GM23338 (cell line): ENCODE results near the gene NACAD. TPM values are rescaled to one million over a fixed set of nuclear protein-coding genes. Genes with fewer than 3 reads are reported as not detected.

ENCODE experiments used
- ATAC-seq: fragments of 200-7000 bp; cut with Tn5 transposase; 3 replicates; pipeline ENCODE4 v1.9.1; 2020
- DNase-seq: peaks from one replicate; pipeline ENCODE4 v3.0.0-alpha.2; 2015; ENCODE audit warnings: low spot score
- H2AFZ ChIP-seq: fragments of 200-600 bp; sonication (generic); 2 replicates; pipeline ENCODE4 v1.8.0; 2016; ENCODE audit warnings: antibody characterized with exemption, mild to moderate bottlenecking, moderate library complexity
- H3F3A ChIP-seq: fragments of 200-600 bp; sonication (generic); replicated peaks from 2 replicates; pipeline ENCODE4 v1.8.0; 2017; ENCODE audit warnings: antibody characterized with exemption, mixed run types, low read depth
- H3K27ac ChIP-seq: fragments of 200-600 bp; sonication (generic); 2 replicates; pipeline ENCODE4 v1.6.1; 2016; ENCODE audit warnings: low read depth
- H3K27me3 ChIP-seq: fragments of 200-600 bp; sonication (generic); 2 replicates; pipeline ENCODE4 v1.8.0; 2016; ENCODE audit warnings: mild to moderate bottlenecking, mixed run types, moderate library complexity; ENCODE audit not compliant: insufficient read depth
- H3K36me3 ChIP-seq: fragments of 200-600 bp; sonication (generic); 2 replicates; pipeline ENCODE4 v1.8.0; 2016; ENCODE audit warnings: mild to moderate bottlenecking; ENCODE audit not compliant: insufficient read depth
- H3K4me1 ChIP-seq: fragments of 200-600 bp; sonication (generic); 2 replicates; pipeline ENCODE4 v1.8.0; 2016; ENCODE audit warnings: mild to moderate bottlenecking, moderate library complexity; ENCODE audit not compliant: insufficient read depth
- H3K4me2 ChIP-seq: fragments of 200-600 bp; sonication (generic); 2 replicates; pipeline ENCODE4 v1.7.1; 2017; ENCODE audit warnings: mixed run types
- H3K4me3 ChIP-seq: fragments of 200-600 bp; sonication (generic); 2 replicates; pipeline ENCODE4 v1.6.1; 2016; ENCODE audit warnings: mixed run types
- H3K79me2 ChIP-seq: fragments of 200-600 bp; sonication (generic); replicated peaks from 2 replicates; pipeline ENCODE4 v1.8.0; 2017; ENCODE audit warnings: mild to moderate bottlenecking; ENCODE audit not compliant: insufficient read depth
- H3K9me2 ChIP-seq: fragments of 200-600 bp; sonication (generic); 2 replicates; pipeline ENCODE4 v1.8.0; 2017; ENCODE audit not compliant: insufficient read depth
- H4K20me1 ChIP-seq: fragments of 200-600 bp; sonication (generic); replicated peaks from 2 replicates; pipeline ENCODE4 v1.8.0; 2017; ENCODE audit warnings: mild to moderate bottlenecking; ENCODE audit not compliant: insufficient read depth
- H3K27ac Mint-ChIP-seq: 2 replicates; pipeline ENCODE4 v1.8.0; 2020; ENCODE audit warnings: inconsistent platforms, mild to moderate bottlenecking, moderate library complexity, mixed read lengths
- H3K27me3 Mint-ChIP-seq: 3 replicates; pipeline ENCODE4 v1.8.0; 2022; ENCODE audit warnings: low read depth, mild to moderate bottlenecking, moderate library complexity, mixed read lengths, inconsistent platforms; ENCODE audit not compliant: insufficient read depth, poor library complexity
- H3K36me3 Mint-ChIP-seq: 3 replicates; pipeline ENCODE4 v1.8.0; 2021; ENCODE audit warnings: low read depth, mild to moderate bottlenecking, inconsistent platforms, moderate library complexity, mixed read lengths
- H3K4me1 Mint-ChIP-seq: 3 replicates; pipeline ENCODE4 v1.8.0; 2020; ENCODE audit warnings: mild to moderate bottlenecking, inconsistent platforms, mixed read lengths
- H3K4me3 Mint-ChIP-seq: 3 replicates; pipeline ENCODE4 v1.8.0; 2021; ENCODE audit warnings: moderate library complexity, mild to moderate bottlenecking, inconsistent platforms, mixed read lengths
- H3K9me3 Mint-ChIP-seq: 3 replicates; pipeline ENCODE4 v1.8.0; 2020; ENCODE audit warnings: moderate library complexity, mild to moderate bottlenecking, inconsistent platforms, mixed read lengths
- CREB1 ChIP-seq: fragments of 250-450 bp; sonication (Bioruptor Pico); IDR thresholded peaks from 2 replicates; pipeline ENCODE4 v1.5.0; 2020; ENCODE audit warnings: low read depth, mild to moderate bottlenecking, moderate library complexity
- CTCF ChIP-seq, 2 experiments: fragments of 200-600 bp in 1 of 2; sonication (generic) in 1 of 2; conservative IDR thresholded peaks; 2 replicates each; pipeline versions ENCODE4 v1.5.1 to v1.6.1; 2016 to 2017; ENCODE audit warnings: antibody characterized with exemption in 2 of 2, low read depth in 2 of 2, mild to moderate bottlenecking in 2 of 2, moderate library complexity in 1 of 2
- EZH2 ChIP-seq: fragments of 200-600 bp; sonication (generic); IDR thresholded peaks from one replicate; pipeline ENCODE4 v1.8.0; 2017; ENCODE audit warnings: antibody characterized with exemption, mild to moderate bottlenecking, low read depth; ENCODE audit not compliant: unreplicated experiment
- EZH2phosphoT487 ChIP-seq: fragments of 200-600 bp; sonication (generic); IDR thresholded peaks from one replicate; pipeline ENCODE4 v1.8.1; 2018; ENCODE audit warnings: antibody characterized with exemption; ENCODE audit not compliant: unreplicated experiment
- JUNB ChIP-seq: IDR thresholded peaks from one replicate; pipeline ENCODE4 v1.6.1; 2016; ENCODE audit warnings: antibody characterized with exemption; ENCODE audit not compliant: unreplicated experiment
- NANOG ChIP-seq: IDR thresholded peaks from 2 replicates; pipeline ENCODE4 v1.6.1; 2016; ENCODE audit warnings: antibody characterized with exemption, borderline replicate concordance
- POLR2AphosphoS5 ChIP-seq: IDR thresholded peaks from 2 replicates; pipeline ENCODE4 v1.6.1; 2016; ENCODE audit warnings: antibody characterized with exemption, low read depth
- REST ChIP-seq: IDR thresholded peaks from one replicate; pipeline ENCODE4 v1.6.1; 2018; ENCODE audit warnings: antibody characterized with exemption; ENCODE audit not compliant: unreplicated experiment
- STAT1 ChIP-seq: IDR thresholded peaks from one replicate; pipeline ENCODE4 v1.6.1; 2016; ENCODE audit warnings: antibody characterized with exemption; ENCODE audit not compliant: unreplicated experiment
- ZNF114 ChIP-seq: fragments of 250-450 bp; sonication (Bioruptor Pico); IDR thresholded peaks from 2 replicates; pipeline ENCODE4 v1.5.0; 2020; ENCODE audit warnings: mild to moderate bottlenecking, moderate library complexity
- ZNF331 ChIP-seq: fragments of 250-450 bp; sonication (Bioruptor Pico); IDR thresholded peaks from 2 replicates; pipeline ENCODE4 v1.5.0; 2020; ENCODE audit warnings: low read depth, mild to moderate bottlenecking, moderate library complexity
- polyA plus RNA-seq: library from polyadenylated mRNA; unstranded; fragments of >200 nt; fragmentation: Nextera tagmentation; extraction: Ambion mirVana; gene quantifications from 2 replicates; pipeline ENCODE4 v1.2.1, GENCODE V29; 2016
- total RNA-seq: library from RNA; depleted of rRNA; stranded (reverse); fragments of >200 nt; shearing (Covaris generic); gene quantifications from 2 replicates; pipeline ENCODE4 v1.2.3, GENCODE V29; 2014
- TF ChIP-seq, protein P1 (sequence below): fragments of 250-450 bp; sonication (Bioruptor Pico); IDR thresholded peaks from 2 replicates; pipeline ENCODE4 v1.5.0; 2020; ENCODE audit warnings: mild to moderate bottlenecking, moderate library complexity
- TF ChIP-seq, protein P2 (sequence below): IDR thresholded peaks from 2 replicates; pipeline ENCODE4 v1.6.1; 2016; ENCODE audit warnings: antibody characterized with exemption

NACAD gene
- total and polyA plus RNA-seq, 2 experiments from 2014 or later, result 6.1 to 11.2 TPM

GRCh38 chr7:45033931-45034290, 54.9 kb downstream of the NACAD start:
- DNase-seq (no peak), ATAC-seq (no peak)
- Mint-ChIP-seq H3K36me3 (peaks cover 3% of the 10 kb centered on the region; the same call in 2 of the 3 replicates), H3K9me3 (no peaks in the 10 kb centered on the region), H3K27ac (peak overlapping the region; percentile 80), H3K4me1 (peaks cover 27% of the 10 kb centered on the region), H3K4me3 (no peak overlapping the region), H3K27me3 (peaks cover 4% of the 10 kb centered on the region)
- Histone ChIP-seq H3K27ac (no peak overlapping the region), H3K27me3 (no peaks in the 10 kb centered on the region), H3F3A (no peaks in the 10 kb centered on the region), H2AFZ (no peak overlapping the region), H3K4me3 (no peak overlapping the region), H3K4me2 (no peak overlapping the region), H3K36me3 (no peaks in the 10 kb centered on the region; the same call in 1 of the 2 replicates), H4K20me1 (peaks cover 4% of the 10 kb centered on the region), H3K79me2 (peaks cover 71% of the 10 kb centered on the region), H3K9me2 (no peaks in the 10 kb centered on the region), H3K4me1 (peaks cover 7% of the 10 kb centered on the region; the same call in 1 of the 2 replicates)
- TF ChIP-seq, protein P1, sequence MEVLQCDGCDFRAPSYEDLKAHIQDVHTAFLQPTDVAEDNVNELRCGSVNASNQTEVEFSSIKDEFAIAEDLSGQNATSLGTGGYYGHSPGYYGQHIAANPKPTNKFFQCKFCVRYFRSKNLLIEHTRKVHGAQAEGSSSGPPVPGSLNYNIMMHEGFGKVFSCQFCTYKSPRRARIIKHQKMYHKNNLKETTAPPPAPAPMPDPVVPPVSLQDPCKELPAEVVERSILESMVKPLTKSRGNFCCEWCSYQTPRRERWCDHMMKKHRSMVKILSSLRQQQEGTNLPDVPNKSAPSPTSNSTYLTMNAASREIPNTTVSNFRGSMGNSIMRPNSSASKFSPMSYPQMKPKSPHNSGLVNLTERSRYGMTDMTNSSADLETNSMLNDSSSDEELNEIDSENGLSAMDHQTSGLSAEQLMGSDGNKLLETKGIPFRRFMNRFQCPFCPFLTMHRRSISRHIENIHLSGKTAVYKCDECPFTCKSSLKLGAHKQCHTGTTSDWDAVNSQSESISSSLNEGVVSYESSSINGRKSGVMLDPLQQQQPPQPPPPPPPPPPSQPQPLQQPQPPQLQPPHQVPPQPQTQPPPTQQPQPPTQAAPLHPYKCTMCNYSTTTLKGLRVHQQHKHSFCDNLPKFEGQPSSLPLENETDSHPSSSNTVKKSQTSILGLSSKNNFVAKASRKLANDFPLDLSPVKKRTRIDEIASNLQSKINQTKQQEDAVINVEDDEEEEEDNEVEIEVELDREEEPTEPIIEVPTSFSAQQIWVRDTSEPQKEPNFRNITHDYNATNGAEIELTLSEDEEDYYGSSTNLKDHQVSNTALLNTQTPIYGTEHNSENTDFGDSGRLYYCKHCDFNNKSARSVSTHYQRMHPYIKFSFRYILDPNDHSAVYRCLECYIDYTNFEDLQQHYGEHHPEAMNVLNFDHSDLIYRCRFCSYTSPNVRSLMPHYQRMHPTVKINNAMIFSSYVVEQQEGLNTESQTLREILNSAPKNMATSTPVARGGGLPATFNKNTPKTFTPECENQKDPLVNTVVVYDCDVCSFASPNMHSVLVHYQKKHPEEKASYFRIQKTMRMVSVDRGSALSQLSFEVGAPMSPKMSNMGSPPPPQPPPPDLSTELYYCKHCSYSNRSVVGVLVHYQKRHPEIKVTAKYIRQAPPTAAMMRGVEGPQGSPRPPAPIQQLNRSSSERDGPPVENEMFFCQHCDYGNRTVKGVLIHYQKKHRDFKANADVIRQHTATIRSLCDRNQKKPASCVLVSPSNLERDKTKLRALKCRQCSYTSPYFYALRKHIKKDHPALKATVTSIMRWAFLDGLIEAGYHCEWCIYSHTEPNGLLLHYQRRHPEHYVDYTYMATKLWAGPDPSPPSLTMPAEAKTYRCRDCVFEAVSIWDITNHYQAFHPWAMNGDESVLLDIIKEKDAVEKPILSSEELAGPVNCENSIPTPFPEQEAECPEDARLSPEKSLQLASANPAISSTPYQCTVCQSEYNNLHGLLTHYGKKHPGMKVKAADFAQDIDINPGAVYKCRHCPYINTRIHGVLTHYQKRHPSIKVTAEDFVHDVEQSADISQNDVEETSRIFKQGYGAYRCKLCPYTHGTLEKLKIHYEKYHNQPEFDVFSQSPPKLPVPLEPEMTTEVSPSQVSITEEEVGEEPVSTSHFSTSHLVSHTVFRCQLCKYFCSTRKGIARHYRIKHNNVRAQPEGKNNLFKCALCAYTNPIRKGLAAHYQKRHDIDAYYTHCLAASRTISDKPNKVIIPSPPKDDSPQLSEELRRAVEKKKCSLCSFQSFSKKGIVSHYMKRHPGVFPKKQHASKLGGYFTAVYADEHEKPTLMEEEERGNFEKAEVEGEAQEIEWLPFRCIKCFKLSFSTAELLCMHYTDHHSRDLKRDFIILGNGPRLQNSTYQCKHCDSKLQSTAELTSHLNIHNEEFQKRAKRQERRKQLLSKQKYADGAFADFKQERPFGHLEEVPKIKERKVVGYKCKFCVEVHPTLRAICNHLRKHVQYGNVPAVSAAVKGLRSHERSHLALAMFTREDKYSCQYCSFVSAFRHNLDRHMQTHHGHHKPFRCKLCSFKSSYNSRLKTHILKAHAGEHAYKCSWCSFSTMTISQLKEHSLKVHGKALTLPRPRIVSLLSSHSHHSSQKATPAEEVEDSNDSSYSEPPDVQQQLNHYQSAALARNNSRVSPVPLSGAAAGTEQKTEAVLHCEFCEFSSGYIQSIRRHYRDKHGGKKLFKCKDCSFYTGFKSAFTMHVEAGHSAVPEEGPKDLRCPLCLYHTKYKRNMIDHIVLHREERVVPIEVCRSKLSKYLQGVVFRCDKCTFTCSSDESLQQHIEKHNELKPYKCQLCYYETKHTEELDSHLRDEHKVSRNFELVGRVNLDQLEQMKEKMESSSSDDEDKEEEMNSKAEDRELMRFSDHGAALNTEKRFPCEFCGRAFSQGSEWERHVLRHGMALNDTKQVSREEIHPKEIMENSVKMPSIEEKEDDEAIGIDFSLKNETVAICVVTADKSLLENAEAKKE (CRISPR knock-in tag), result no peak
- TF ChIP-seq EZH2phosphoT487 (no peak), JUNB (no peak), CREB1 (CRISPR knock-in tag) (no peak), EZH2 (no peak), ZNF331 (CRISPR knock-in tag) (no peak), STAT1 (no peak), ZNF114 (CRISPR knock-in tag) (no peak), POLR2AphosphoS5 (no peak), CTCF (conservative IDR thresholded peaks at IDR 0.05; ENCODE audit: low read depth in 2 of 2) (no peak), NANOG (no peak), REST (no peak)
- TF ChIP-seq, protein P2, sequence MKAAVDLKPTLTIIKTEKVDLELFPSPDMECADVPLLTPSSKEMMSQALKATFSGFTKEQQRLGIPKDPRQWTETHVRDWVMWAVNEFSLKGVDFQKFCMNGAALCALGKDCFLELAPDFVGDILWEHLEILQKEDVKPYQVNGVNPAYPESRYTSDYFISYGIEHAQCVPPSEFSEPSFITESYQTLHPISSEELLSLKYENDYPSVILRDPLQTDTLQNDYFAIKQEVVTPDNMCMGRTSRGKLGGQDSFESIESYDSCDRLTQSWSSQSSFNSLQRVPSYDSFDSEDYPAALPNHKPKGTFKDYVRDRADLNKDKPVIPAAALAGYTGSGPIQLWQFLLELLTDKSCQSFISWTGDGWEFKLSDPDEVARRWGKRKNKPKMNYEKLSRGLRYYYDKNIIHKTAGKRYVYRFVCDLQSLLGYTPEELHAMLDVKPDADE, result no peak
